Femur (tissue), 1 donor: ENCODE results near the gene RBM22.

ENCODE experiments used
- DNase-seq: peaks from one replicate; pipeline ENCODE4 v3.0.0-alpha.2; 2017

Gene RBM22

GRCh38 chr5:150672237-150672883, 28.5 kb downstream of the RBM22 start:
- DNase-seq = peak; percentile 77

- DNase-seq = no peak
Measured at GRCh38 chr5:150671509-150672236, 29.2 kb downstream of the RBM22 start.

GRCh38 chr5:150670948-150671310, 29.9 kb downstream of the RBM22 start:
- DNase-seq = no peak

- DNase-seq = no peak
Measured at GRCh38 chr5:150670275-150670947, 30.5 kb downstream of the RBM22 start.

- no peak for DNase-seq
Measured at GRCh38 chr5:150665044-150665443, 35.8 kb downstream of the RBM22 start.

- DNase-seq = no peak
Measured at GRCh38 chr5:150663936-150664335, 36.9 kb downstream of the RBM22 start.

GRCh38 chr5:150662731-150663516, 37.9 kb downstream of the RBM22 start:
- DNase-seq = no peak

GRCh38 chr5:150661821-150662596, 38.9 kb downstream of the RBM22 start:
- no peak for DNase-seq

GRCh38 chr5:150661086-150661485, 39.8 kb downstream of the RBM22 start, which contains the start of gene MYOZ3:
MYOZ3 (plus strand) TSS chr5:150661251; CDS start chr5:150662942, 1,691 bp downstream.
- DNase-seq = no peak

GRCh38 chr5:150660108-150660831, 40.6 kb downstream of the RBM22 start:
- DNase-seq = no peak

GRCh38 chr5:150659360-150660107, 41.3 kb downstream of the RBM22 start:
- no peak for DNase-seq

- DNase-seq = no peak
Measured at GRCh38 chr5:150658699-150659265, 42.1 kb downstream of the RBM22 start.

GRCh38 chr5:150658121-150658520, 42.7 kb downstream of the RBM22 start:
- DNase-seq = no peak

- peak; percentile 92 for DNase-seq
Measured at GRCh38 chr5:150656191-150657132, 44.4 kb downstream of the RBM22 start.

- DNase-seq = peak; percentile 26
Measured at GRCh38 chr5:150655221-150655620, 45.6 kb downstream of the RBM22 start.

- no peak for DNase-seq
Measured at GRCh38 chr5:150653762-150654556, 46.9 kb downstream of the RBM22 start.

- DNase-seq = no peak
Measured at GRCh38 chr5:150653145-150653761, 47.6 kb downstream of the RBM22 start.
